ENCODE results near the gene C11orf91.
A peak's percentile ranks its signal among the peaks of the same experiment; 100 is the strongest.
"Not testable (repeated sequence)": the region's sequence is repeated elsewhere in the genome, so short reads cannot be mapped to it uniquely, and the experiment has no call there.

Gene C11orf91, protein sequence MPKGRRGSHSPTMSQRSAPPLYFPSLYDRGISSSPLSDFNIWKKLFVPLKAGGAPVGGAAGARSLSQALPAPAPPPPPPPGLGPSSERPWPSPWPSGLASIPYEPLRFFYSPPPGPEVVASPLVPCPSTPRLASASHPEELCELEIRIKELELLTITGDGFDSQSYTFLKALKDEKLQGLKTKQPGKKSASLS

DNA sequence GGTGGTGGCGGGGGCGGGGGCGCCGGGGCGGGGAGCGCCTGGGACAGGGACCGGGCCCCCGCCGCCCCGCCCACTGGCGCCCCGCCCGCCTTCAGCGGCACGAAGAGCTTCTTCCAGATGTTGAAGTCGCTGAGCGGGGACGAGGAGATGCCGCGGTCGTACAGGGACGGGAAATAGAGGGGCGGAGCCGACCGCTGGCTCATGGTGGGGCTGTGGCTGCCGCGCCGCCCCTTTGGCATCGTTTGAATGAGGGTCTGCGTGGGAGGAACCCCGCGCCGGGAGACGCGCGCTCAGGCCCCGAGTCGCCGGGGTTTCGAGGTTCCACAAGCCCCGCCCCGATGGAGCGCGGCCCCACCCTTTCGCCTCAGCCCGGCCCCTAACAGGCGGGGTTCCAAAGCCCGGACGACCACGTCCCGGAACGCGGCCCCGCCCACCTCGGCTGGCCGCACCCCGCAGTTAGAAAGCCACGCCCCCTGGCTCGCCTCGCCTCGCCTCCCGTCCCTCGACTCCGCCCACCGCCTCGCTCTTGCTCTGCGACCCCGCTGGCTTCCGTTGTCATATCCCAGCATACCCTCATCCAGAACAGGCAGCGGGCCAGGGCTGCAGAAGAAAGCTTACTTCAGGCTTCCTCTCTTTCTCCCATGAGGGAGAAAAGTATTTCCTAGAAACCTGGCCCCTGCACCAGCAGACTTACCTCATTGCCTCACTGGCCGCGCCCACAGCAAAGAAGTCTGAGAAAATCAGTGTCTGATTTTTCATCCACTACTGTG is at the start of gene C11orf91:
C11orf91 (minus strand) TSS at position 325 of the 770 bp plus-strand sequence; CDS start at position 239, 86 bp downstream.
- DNase-seq (ENCODE audit: low spot score), result peak; percentile 66

DNA sequence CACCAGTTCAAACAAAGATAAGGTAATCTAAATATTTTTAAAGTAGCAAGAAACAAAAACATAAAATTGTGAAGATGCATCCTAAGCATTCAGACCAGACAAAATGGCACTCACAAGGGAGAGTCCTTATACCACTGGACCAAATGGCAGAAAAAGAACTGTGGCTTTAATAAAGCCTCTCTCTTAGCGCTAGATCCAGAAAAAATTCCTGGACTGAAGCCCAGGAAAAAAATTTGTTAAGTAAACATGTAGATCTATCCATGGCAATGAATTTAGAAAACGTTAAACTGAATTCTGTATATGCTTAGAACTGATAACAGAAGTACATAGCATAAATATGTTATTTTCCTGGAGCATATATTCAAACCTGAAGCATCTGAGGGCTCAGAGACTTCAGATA is 47.4 kb upstream of the C11orf91 start:
- DNase-seq (ENCODE audit: low spot score), result no peak

DNA sequence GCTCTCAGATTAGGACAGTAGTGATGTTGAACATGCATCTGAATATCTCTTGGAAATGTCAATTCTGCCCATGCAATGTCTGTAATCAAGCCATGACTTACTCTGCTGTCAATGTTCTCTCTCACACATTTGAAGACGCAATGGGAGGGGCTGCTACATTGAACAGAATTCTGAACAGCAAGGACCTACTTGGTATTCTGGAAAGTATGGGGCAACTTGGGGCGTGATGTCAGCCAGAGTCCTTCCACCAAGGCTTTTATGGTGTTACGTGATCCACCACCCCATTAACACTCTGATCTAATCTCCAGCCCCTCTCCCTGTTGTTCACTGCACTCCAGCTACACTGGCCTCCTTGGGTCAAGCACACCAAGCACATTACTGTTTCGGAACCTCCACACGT is 42.7 kb upstream of the C11orf91 start:
- no peak for DNase-seq (ENCODE audit: low spot score)

DNA sequence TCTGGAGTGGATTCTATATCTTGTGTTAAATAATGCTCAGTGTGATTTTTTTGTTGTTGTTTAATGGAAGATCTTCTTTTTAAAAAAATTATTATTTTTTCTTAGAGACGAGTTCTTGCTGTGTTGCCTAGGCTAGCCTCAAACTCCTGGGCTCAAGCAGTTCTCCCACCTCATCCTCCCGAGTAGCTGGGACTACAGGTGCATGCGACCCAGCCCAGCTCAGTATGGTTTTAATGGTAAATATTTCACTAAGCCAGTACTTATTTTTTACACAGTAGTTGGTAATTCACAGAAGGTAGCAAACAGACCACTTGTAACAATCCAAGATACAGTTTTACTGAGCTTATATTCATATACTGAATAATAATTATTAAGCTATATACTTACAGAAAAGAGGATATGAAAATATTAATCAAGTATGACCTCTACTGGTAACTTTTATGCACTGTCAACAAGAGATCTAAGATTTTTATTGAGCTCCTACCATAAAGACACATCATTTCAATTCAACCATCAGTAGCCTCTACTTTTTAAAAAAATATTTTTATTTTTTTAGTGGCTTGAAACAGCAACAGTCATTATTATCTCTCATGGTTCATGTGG is 41.7 kb upstream of the C11orf91 start:
- DNase-seq (ENCODE audit: low spot score), result no peak

DNA sequence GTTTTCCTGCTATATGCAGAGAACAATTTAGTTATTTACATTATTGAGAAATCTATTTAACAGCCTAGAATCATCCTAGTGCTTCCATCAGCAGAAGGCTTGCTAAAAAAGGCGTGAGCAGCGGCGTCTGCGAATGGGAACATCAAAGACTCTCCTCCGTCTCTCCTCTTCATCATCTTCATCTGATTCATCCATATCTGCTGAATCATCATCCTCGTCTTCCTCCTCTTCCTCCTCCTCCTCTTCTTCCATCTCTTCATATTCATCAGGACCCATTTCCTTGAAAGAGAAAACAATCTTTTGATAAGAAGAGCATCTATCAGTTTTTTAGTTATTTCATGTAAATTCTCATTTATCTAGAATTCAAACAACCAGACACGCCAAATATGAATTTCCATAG is 41.2 kb upstream of the C11orf91 start:
- DNase-seq (ENCODE audit: low spot score), result no peak

DNA sequence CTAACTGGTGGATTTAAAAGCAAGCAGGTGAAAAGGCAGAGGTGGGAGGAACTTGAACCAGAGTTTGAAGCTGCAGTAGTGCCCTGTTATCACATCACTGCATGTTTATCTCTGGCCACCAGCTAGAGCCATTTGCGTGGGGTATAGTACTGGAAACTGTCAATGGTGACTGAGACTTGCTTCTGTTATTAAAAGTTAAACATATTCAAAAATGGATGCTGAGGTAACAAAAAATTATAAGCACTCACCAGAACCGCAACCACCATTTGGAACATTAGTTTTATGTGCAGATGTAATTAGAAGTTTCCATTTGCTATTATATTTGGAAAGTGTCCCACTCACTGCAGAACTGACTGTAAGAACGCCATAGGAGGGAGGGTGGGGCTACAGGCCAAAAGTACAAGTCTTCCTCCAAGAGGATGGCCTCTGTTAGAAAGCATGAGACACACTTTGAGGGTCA is 36.8 kb upstream of the C11orf91 start:
- no peak for DNase-seq (ENCODE audit: low spot score)

DNA sequence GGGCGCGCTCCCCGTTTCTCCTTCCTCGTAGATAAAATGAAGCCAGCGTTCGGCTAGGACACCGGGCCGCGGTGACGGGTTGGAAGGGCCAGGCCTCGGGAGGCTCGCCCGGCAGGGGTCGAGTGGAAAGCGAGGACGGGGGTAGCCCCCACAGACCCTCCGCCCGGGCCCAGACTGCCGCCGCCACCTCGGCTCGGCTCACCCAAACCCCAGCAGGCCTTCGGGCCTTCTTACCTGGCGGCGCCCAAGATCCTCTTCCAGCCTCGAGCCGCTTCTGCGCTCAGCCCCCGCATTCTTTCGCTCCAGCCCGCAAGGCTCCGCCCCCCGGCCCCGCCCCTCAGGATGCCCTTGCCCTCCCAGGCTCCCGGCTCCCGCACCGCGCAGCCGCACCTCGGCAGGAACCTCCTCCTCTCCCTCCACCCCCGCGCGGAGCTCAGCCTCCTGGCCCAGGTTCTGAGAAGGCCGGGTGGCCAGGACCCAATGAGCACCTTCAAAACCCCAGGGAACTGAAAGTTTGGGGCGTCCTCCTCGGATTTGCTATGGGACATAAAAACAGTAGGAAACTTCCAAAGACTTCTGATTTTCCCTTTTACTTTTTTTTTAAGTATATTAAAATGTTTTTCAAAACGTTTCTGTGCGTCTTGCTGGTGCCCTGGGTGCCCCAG is 35.7 kb upstream of the C11orf91 start, which contains the start of gene CD59:
CD59 (minus strand) TSS at position 276 of the 665 bp plus-strand sequence. CDS start 13,978 bp downstream, outside the sequence.
- peak; percentile 79 for DNase-seq (ENCODE audit: low spot score)

DNA sequence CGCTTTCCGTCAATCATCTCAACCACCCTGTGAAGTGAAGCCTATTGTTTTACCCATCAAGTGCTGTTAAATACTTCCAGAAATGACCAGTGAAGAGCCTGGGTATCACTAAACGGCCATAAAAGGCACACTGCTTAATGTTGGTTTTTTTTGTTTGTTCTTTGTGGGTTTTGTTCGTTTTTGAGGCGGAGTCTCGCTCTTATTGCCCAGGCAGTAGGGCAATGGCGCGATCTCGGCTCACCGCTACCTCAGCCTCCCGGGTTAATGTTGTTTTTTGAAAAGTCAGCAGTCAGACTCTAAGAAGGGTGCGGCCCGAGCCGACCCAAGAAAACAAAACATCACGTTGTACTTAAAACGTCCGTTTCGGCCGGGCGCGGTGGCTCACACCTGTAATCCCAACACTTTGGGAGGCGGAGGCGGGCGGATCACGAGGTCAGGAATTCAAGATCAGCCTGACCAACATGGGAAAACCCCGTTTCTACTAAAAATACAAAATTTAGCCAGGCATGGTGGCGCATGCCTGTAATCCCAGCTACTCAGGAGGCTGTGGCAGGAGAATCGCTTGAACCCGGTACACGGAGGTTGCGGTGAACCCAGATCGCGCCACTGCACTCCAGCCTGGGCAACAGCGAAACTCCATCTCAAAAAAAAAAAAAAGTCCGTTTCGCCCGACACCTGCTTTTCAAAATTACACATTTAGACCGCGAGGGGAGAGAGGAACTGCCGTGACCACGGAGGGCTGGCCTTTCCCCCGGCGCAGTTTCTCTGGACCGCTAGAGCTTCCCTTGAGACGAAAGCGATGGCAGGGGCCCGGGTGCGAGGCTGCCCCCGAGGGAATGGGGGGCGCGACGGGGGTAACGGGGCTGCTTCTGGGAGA is 34.9 kb upstream of the C11orf91 start:
- DNase-seq (ENCODE audit: low spot score), result peak; percentile 17

DNA sequence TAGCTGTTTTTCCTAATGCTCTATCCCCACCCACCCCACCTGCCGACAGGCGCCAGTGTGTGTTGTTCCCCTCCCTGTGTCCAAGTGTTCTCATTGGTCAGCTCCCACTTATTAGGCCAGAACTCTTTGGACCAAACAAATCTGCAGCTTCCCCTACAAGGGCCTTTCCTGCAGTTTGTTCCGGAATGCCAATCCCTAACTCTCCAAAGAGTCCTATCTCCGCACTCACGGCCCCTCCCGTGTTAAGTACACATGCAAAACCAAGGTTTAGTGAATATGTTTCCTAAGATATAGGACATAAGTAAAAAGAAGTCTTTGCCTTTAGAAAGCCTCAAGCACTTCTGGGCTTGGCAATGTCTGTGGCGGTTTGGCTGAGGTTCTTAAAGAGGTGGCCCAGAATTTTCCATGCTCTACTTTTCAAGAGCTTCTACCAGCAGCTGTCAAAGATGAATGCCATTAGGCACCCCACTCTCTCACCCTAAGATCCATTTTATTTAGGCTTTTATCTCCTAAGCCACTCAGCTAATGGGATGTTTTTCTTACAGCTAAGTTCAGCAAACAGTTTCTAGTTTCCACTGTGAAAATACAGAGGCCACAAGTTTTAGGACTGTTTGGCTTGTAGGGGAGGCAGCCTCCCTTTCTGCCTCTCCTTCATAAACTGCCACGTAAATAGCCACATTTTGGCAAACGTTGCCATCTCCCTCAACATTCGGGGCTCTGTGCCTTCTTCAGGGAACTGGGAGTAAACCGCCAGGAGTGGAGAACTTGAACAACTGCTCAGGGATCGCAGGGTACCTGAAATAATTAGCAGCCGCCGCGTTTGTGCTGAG is 34.0 kb upstream of the C11orf91 start:
- DNase-seq (ENCODE audit: low spot score), result no peak

DNA sequence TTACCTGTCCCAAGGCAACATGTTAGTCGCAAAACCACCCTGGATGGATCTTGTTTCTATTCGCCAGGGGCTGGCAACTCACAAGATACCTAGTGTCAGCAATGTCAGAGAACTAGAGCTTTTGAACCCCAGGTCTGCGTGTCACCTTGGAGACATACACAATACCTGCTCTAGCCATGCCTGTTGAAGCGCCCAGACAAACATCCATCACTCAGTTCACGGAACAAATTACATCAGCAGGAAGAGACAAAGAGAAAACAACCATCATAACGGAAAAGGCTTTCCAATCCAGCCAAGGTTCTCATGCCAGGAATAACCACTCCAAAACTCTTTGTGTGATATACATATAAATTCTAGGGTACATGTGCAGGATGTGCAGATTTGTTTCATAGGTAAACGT is 33.4 kb upstream of the C11orf91 start:
- no peak for DNase-seq (ENCODE audit: low spot score)

DNA sequence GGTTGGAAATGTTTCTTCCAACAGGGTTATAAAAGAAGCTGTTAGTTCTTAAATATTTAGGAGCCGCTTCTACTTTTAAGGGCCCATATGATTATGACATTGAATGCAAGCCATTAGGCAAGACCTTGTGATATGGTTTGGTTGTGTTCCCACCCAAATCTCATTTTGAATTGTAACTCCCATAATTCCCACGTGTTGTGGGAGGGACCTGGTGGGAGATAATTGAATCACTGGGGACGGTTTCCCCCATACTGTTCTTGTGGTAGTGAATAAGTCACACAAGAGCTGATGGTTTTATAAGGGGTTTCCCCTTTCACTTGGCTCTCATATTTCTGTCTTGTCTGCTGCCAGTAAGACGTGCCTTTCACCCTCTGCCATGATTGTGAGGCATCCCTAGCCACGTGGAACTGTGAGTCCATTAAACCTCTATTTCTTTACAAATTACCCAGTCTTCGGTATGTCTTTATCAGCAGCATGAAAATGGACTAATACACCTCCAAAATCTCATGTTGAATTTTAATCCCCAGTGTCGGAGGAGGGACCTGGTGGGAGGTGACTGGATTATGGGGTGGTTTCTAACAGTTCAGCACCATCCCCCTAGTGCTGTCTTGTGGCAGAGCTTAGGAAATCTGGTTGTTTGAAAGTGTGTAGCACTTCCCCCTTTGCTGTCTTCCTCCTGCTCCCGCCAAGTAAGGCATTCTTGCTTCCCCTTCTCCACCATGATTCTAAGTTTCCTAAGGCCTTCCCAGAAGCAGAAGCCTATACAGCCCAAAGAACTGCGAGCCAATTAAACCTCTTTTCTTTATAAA is 31.3 kb upstream of the C11orf91 start:
- no peak for DNase-seq (ENCODE audit: low spot score)

DNA sequence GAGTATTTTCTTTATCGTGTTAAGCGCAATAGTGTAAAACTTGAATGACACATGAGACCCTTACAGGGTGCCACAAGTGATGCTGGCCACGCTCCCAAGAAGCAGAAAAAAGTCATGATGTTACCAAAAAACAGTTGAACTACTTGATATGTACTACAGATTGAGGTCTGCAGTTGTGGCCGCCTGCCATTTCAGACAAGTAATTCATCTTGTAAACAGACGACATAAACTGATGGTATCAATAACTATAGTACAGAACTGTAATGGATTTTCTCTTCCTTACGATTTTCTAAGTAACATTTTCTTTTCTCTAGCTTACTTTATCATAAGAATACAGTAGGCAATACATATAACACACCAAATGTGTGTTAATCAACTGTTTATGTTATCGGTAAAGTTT is 30.1 kb upstream of the C11orf91 start:
- no peak for DNase-seq (ENCODE audit: low spot score)

DNA sequence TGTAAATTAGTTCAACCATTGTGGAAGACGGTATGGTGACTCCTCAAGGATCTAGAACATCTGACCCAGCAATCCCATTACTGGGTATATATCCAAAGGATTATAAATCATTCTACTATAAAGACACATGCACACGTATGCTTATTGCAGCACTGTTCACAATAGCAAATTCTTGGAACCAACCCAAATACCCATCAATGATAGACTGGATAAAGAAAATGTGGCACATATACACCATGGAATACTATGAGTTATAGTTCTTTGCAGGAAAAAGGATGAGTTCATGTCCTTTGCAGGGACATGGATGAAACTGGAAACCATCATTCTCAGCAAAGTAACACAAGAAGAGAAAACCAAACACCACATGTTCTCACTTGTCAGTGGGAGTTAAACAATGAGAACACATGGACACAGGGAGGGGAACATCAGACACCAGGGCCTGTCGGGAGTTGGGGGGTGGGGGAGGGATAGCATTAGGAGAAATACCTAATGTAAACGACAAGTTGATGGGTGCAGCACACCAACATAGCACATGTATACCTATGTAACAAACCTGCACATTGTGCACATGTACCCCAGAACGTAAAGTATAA is 28.5 kb upstream of the C11orf91 start:
- DNase-seq (ENCODE audit: low spot score), result not testable (repeated sequence)

DNA sequence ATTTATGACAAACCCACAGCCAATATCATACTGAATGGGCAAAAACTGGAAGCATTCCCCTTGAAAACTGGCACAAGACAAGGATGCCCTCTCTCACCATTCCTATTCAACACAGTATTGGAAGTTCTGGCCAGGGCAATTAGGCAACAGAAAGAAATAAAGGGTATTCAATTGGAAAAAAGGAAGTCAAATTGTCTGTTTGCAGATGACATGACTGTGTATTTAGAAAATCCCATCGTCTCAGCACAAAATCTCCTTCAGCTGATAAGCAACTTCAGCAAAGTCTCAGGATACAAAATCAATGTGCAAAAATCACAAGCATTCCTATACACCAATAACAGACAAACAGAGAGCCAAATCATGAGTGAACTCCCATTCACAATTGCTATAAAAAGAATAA is 26.9 kb upstream of the C11orf91 start:
- not testable (repeated sequence) for DNase-seq (ENCODE audit: low spot score)

DNA sequence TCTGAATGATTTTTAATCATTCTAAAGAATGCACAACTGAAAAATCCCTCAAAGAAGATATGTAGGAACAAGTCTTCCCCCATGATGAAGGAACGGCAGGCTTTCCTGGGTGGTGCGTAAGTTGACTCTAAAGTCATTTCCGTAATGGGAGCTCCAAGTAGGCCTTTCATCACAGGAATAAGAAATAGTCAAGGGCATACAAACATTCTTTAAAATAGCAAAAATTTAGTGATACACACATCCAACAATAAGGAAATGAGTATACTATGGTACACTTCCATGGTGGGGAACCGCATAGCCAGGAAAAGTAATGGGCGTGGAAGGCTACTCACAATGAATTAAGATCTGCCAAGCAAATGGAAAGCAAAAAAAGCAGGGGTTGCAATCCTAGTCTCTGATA is 24.9 kb upstream of the C11orf91 start:
- DNase-seq (ENCODE audit: low spot score), result no peak

DNA sequence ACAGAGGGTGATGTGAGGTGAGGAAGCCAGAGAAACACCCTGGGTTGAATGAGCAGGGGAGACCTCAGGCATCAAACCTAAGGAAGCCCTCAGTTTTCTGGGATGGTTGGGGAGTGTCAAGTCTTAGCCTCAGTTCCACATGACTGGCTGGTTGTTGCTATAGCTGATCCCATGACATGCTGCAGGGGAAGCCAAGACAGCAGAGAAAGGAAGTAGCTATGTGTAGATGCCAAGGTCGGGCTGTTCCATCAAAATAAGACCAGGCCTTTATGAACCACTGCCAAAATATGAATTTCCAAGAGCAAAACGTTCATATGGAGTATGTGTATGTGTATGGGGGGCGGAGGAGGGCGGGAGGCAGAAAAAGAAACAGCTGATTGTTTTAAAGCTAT is 24.0 kb upstream of the C11orf91 start:
- DNase-seq (ENCODE audit: low spot score), result no peak

DNA sequence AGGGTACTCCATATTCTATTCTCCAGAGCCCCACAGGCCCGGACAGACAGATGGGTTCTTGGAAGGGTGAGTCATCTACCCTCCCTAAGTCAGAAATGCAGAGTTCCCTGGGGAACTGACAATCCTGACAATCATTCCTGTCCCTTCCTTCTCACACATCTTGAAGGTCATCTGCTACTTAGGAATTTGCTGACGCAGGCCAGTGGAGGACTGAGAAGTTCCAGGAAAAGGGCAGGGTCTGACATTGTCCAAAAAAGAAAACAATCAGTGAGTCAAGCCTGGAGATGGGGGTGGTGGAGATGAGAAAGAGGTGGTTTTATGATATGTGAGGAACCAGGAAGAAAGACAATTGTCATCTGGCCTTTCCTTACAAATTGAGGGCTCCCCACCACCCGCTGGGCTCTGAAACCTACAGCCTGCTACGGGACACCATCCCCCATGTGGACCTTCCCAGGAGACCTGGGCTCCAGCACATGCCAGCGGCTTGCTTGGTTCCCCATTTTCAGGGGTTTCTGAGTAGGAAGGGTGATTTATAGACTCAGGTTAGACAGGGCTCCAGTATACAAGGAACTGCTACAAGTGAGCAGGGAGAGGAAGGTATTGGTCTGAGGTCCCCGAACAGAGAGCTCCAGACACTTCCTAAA is 22.7 kb upstream of the C11orf91 start:
- no peak for DNase-seq (ENCODE audit: low spot score)

DNA sequence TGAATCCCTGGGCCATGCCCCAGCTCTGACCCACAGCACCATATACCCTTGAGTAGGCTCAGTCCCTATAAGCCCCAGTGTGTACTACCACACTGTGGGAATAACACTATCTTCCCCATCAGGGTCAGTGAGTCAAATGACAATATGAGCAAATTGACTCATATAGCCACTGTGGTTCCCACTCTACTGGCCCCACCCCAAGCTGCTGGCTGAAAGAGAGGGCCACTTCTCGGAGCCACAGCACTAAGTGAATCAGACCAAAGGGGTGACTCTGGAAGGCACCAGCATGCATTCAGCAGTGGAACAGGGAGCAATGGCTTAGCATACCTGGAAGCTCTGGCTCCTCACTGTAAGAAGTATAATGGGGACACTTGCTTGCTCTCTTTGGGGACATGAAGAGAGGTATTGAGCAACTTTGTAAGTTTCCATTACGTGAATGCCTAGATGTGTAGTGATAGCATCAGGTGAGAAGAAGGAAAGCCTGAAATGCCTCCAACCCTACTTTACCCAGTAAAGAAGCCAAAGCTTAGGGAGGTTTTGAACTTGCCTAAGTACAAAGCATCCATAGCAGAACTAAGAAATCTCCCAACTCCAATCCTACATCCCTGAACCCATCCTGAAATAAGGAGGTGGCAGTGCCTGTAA is 22.1 kb upstream of the C11orf91 start:
- DNase-seq (ENCODE audit: low spot score), result no peak

Data from HuH-7 (cell line).